Tongue (tissue), 2 donors: ENCODE results near the gene ALAS1. TPM values are rescaled to one million over a fixed set of nuclear protein-coding genes. Genes with fewer than 3 reads are reported as not detected.
A peak's percentile ranks its signal among the peaks of the same experiment; 100 is the strongest.

Experiments
- DNase-seq: peaks from one replicate; pipeline ENCODE4 v3.0.0-alpha.2; 2015
- total RNA-seq: library from RNA; depleted of rRNA; stranded (reverse); fragments of >200 nt; gene quantifications from one replicate; pipeline ENCODE4 v1.2.3, GENCODE V29; 2014

ALAS1 gene
- total RNA-seq, 1 donor from 2014 or later: 40.7 TPM

DNA sequence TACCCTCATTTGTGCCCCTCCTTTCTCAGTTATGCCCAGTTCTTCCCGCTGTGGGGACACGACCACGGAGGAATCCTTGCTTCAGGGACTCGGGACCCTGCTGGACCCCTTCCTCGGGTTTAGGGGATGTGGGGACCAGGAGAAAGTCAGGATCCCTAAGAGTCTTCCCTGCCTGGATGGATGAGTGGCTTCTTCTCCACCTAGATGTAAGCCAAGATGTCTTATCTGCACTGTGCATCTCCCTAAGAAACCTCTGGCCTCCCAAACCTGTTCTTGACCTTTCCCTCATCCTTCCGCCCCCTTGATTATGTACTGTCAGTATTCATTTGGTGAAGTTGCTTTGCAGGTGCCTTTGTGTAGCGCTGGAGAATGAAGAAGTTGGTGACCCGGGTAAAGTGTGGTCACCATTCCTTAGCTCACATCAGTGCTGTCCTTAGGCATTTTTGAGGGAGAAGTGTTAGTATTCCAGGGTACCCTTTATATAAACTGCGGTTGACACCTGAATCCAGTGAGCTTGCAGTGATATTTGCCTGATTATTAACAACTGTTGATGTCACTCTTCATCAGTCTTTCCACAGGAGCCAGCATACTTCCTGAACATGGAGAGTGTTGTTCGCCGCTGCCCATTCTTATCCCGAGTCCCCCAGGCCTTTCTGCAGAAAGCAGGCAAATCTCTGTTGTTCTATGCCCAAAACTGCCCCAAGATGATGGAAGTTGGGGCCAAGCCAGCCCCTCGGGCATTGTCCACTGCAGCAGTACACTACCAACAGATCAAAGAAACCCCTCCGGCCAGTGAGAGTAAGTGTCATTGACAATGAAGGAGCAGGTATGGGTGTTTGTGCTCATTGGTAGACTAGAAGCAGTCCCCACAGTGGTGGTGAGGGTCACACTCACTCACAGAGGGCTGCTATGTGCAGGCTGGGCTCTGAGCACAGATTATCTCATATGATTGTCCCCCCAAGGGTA, 966 bp downstream of the ALAS1 start:
- DNase-seq: no peak

DNA sequence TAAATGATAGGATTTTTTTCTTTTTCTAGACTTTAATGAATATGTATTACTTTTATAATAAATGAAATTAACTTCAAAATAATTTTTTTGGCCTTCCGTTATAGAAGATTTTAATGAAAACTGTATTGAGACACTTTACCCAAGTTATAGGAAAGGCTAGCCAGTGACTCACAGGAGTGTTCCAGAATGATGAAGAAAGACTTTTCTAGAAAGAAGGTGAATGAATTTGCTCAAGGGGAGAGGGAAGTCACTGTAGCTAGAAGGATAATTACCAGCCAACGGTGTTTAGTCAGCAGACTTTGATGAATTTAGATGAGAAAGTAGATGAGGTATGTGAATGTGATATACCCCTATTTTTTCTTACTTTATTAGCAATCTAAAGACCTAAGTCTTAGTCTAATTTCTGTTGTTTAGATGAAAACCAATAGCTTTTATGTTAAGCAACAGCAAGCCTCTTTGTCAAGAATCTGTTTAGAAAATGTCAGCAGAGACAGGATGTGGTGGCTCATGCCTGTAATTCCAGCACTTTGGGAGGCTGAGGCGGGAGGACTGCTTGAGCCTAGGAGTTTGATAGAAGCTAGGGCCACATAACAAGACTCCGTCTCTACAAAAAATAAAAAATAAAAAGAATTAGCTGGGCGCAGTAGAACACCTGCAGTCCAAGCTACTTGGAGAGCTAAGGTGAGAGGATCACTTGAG, 3.2 kb downstream of the ALAS1 start:
- no peak for DNase-seq

DNA sequence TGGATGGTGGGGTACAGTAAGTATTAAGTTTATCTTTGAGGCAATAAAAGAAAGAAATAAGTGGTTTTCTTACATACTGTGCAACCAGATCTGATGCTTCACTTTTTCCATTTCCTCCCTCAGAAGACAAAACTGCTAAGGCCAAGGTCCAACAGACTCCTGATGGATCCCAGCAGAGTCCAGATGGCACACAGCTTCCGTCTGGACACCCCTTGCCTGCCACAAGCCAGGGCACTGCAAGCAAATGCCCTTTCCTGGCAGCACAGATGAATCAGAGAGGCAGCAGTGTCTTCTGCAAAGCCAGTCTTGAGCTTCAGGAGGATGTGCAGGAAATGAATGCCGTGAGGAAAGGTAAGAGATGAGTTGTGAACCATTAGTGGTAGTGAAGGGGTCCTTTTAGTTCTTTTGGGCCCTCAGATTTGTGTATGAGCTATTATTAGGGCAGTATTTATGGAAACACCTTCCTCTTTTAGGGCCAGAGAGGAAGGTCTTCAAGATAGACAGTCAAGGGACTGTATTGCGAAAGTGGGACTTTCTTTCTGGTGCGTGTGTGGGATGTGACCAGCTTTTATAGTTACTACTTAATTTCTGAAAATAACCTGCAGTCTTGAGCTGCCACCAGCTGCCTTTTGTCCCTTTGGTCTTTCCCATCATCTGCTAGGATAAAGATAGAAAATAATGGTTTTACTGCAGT, 4.6 kb downstream of the ALAS1 start:
- DNase-seq: no peak

DNA sequence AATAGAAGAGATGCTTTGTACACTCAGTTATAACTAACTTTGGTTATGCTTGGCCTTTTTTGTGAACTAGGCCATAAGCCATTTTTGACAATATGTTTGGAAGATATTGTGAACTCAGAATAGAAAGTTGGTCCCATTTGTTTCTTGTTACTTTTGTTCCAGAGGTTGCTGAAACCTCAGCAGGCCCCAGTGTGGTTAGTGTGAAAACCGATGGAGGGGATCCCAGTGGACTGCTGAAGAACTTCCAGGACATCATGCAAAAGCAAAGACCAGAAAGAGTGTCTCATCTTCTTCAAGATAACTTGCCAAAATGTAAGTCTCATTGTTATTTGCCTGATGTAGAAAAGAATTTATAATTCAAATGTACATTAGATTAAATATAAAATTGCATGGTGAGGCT, 5.7 kb downstream of the ALAS1 start:
- DNase-seq: no peak

GRCh38 chr3:52204337-52205073, 6.5 kb downstream of the ALAS1 start:
- DNase-seq: peak; percentile 67

DNA sequence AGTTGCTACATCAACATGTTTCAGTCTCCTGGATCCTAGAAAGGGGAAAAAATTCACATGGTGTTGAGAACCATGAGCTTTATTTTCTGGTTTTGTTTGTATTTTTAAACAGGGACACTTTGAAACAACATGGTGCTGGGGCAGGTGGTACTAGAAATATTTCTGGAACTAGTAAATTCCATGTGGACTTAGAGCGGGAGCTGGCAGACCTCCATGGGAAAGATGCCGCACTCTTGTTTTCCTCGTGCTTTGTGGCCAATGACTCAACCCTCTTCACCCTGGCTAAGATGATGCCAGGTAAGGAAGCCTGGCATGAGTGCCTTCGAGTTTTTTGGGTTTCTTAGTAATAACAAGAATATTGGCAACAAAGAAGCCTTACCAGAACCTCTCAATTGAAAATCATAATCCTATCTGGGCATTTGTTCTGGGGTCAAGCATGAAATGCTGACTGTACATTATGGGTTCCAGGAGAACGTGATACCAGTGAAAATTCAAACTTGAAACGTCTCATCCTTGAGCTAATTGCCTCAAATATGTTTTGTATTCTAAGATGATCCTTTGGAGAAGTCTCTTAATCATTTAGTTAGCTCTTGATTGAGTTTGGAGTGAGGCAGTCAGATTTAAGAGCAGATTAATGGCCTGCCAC, 7.9 kb downstream of the ALAS1 start:
- DNase-seq: no peak

DNA sequence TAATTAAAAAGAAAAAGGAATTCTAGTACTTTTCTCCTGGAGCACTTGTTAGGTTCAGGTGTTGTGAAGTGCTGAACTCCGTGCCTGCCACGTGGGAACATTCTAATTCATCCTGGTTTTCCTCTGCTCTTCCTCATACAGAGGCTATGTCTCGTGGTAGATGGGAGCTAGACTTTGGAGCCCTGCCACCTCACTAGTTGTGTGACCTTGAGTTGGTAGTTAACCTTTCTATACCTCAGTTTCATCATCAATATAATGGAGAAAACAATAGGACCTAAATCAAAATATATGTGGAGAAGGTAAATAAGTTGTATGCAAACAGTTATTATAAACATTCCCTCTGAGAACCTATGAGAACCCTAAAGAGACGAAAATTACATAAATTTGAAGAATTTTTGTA, 10.6 kb downstream of the ALAS1 start:
- DNase-seq: no peak

DNA sequence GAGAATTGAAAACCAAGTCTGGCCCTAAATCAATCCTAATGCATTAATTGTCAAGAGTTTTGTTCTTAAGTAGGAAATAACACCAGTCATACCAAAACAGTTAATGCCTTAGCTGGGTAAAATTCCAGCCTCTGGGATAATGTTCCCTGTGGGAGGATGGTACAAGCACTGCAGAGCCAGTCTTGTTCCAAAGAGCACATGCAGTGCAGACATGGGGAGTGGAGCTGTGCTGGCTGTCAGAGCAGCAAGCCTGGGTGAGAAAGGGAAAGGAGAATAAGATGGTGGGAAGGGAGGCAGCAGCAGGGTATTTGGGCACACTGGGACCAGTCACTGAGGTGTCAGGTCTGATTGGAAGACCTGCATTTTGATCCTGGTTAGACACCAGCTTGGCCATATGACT, 12.1 kb downstream of the ALAS1 start:
- DNase-seq: no peak

GRCh38 chr3:52210550-52211046, 12.6 kb downstream of the ALAS1 start:
- DNase-seq: peak; percentile 43

GRCh38 chr3:52211268-52211891, 13.4 kb downstream of the ALAS1 start:
- no peak for DNase-seq

GRCh38 chr3:52213005-52213404, 15.0 kb downstream of the ALAS1 start:
- no peak for DNase-seq

- DNase-seq: no peak
These were observed 15.9 kb downstream of the ALAS1 start for GRCh38 chr3:52213901-52214300.

DNA sequence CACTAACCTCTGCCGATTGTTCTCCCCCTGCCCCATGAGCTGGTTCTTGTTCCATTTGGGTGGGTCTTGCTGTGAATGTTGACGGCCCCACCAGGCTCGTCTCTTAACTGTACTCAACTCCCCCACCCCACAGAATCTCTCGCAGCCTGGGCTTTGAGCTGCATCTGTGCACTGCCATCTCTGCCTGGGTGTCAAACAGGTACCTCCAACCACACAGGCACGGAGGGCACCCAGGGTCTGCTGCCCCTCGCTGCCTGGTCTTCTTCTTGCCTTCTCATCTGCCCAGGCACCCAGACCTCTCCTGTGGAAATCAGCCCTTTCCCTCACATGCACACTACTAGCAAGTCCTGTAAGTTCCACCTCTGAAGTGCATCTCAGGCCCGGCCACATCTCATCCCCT, 17.4 kb downstream of the ALAS1 start:
- DNase-seq: no peak

DNA sequence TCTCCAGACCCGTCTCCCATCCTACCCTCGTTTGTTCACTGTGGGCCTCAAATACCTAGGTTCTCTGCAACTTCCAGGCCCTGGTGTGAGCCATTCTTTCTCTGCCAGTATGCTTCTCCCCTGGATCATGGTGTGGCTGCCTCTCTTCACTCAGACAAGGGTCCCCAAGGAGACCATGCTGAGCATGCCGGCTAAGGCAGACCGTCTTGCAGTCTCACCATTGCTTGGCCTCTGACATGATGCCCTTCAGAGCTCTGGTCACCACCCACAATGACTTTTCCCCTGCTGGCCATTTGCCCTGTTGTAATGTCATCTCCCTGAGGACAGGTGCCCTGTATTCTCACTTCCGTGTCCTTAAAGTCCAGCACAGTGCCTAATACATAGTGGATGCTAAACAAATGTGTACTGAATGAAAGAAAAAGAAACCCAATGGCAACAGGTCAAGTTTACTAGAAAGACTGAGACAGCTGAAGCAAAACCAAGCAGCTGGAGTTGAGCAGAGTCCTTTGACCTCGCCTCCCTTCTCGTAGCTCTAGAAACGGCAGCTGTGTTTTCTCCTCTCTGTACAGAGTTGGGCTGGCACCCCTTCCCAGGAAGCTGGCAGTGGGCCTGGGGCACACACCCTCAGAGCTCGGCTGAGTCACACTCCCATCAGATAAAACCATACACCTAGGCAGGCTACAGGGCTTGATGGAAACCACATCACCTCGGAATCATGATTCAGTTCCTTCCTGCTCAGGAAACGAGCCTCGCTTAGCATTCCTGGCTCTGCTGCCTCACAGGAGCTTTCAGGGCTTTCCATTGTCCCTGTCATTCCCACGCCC, 18.8 kb downstream of the ALAS1 start:
- DNase-seq: peak; percentile 96

GRCh38 chr3:52217409-52217805, 19.4 kb downstream of the ALAS1 start:
- no peak for DNase-seq

DNA sequence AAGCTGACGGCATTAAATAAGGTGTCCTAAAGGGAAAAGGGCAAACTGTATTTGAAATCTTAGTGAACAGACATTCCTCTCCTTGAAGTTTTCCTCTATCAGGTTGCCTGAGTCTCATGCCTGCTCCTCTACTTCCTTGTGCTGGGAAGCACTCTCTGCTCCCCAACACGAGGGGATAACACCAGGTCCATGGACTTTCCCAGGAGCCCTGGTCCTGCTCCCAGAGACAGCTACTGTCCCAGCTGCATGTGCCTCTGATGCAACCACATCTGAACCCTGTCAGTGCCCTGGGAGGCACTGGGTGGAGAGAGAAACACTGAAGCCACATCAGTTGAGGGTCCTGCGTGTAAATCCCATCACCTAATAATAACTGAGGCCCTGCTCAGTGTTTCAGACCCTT, 20.1 kb downstream of the ALAS1 start:
- DNase-seq: no peak

DNA sequence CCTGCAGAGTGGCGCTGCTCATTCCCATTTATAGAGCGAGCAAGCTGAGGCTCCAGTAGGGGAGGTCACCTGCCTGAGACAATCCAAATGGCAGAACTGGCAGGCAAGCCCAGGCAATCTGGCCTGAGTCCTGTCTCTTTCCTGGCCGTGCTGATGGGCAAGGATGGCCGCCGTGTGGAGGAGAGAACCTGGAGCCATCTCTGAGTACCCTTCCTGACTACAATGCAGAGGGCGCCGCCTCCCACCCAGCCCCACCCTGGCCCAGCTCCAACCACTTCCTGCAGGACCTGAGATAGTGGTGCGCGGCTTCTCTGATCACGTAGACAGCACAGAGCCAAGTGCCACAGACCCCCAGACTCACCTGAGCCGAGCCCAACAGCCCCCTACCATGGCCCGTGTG, 20.5 kb downstream of the ALAS1 start:
- DNase-seq: no peak

DNA sequence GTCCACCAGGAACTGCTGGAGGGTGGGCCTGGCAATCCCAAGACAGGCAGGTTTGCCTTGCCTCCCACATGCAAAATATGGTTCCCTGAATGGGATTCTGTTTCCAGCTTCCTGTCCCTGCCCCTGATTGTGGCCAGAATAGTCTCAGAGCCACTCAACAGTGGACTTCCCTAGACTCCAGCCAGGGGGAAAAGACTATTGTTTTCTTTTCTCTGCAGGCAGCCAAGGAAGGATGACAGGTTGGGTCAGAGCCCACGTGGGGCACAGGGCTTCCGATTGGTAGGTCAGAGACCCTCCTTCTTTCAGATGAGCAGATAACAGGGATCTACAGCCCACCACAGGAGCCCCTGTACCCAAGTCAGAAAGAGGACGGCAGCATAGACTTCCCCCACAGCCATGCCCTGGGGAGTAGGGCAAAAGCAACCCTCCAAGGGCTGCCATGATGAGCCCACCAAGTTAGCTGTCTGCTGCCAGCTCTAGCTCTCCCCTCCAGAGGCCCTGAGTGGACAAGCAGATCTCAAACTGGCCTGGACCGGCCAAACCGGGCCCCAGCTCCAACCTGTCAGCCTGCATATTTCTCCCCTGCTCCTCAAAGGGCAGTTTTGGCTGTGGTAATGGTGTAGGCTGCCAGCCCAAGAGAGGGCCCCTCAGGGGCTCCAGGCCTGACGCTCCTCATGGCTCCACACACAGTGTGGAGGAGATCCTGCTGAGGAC, 21.1 kb downstream of the ALAS1 start:
- no peak for DNase-seq

GRCh38 chr3:52220380-52221026, 22.5 kb downstream of the ALAS1 start:
- peak; percentile 91 for DNase-seq
